HepG2 (cell line): Measurements from ENCODE around the gene C20orf204. TPM values are rescaled to one million over a fixed set of nuclear protein-coding genes. Genes with fewer than 3 reads are reported as not detected.
A peak's percentile ranks its signal among the peaks of the same experiment; 100 is the strongest.

Source experiments
- CCDC6 ChIP-seq: sonication (generic); formaldehyde crosslinking; IDR thresholded peaks from 2 replicates; pipeline ENCODE4 v1.8.1; 2022; ENCODE audit warnings: mild to moderate bottlenecking, missing genetic modification reagents, moderate library complexity
- SMC3 ChIP-seq: IDR thresholded peaks from 2 replicates; pipeline ENCODE4 v1.6.1; 2011; ENCODE audit warnings: low read length, improper control_type of control experiment
- TMF1 ChIP-seq: sonication (generic); formaldehyde crosslinking; IDR thresholded peaks from 2 replicates; pipeline ENCODE4 v1.8.1; 2022; ENCODE audit warnings: low read depth, missing genetic modification reagents
- ZFP1 ChIP-seq: IDR thresholded peaks from 2 replicates; pipeline ENCODE4 v1.6.1; 2016
- ZNF33B ChIP-seq: sonication (generic); formaldehyde crosslinking; IDR thresholded peaks from 2 replicates; pipeline ENCODE4 v1.5.1; 2020; ENCODE audit warnings: mild to moderate bottlenecking, missing genetic modification reagents
- ZNF547 ChIP-seq: sonication (generic); formaldehyde crosslinking; IDR thresholded peaks from 2 replicates; pipeline ENCODE4 v1.5.1; 2020; ENCODE audit warnings: mild to moderate bottlenecking, missing genetic modification reagents
- ZNF709 ChIP-seq: sonication (generic); formaldehyde crosslinking; IDR thresholded peaks from 2 replicates; pipeline ENCODE4 v1.5.0; 2020; ENCODE audit warnings: mild to moderate bottlenecking, missing genetic modification reagents
- polyA plus RNA-seq, 8 experiments: library from polyadenylated mRNA; depleted of rRNA in 3 of 8; stranded (reverse) in 7 of 8; unstranded in 1 of 8; fragments of >200 nt; fragmentation: Illumina TruSeq in 4 of 8; extraction: Trizol in 4 of 8; gene quantifications; 2 replicates each; pipeline versions ENCODE4 v1.2.1 to v1.2.3, GENCODE V29; 2011 to 2016; ENCODE audit warnings: low read depth in 4 of 8, missing spikeins in 1 of 8, mixed read lengths in 1 of 8; ENCODE audit not compliant: insufficient read depth in 1 of 8
- total RNA-seq, 5 experiments: library from RNA; depleted of rRNA; stranded (reverse); fragments of >200 nt; fragmentation: Illumina TruSeq; extraction: Trizol; gene quantifications; 2 replicates each; pipeline ENCODE4 v1.2.3, GENCODE V29; 2016; ENCODE audit warnings: low read depth in 1 of 5
- TF ChIP-seq, protein P1 (sequence below): sonication (generic); formaldehyde crosslinking; IDR thresholded peaks from 2 replicates; pipeline ENCODE4 v1.5.1; 2020; ENCODE audit warnings: mild to moderate bottlenecking, moderate library complexity, missing genetic modification reagents
- TF ChIP-seq, protein P2 (sequence below): sonication (generic); formaldehyde crosslinking; IDR thresholded peaks from 2 replicates; pipeline ENCODE4 v1.5.0; 2020; ENCODE audit warnings: mild to moderate bottlenecking, missing genetic modification reagents
- TF ChIP-seq, protein P3 (sequence below): IDR thresholded peaks from 2 replicates; pipeline ENCODE4 v1.6.1; 2016
- TF ChIP-seq, protein P4 (sequence below): sonication (generic); formaldehyde crosslinking; IDR thresholded peaks from 2 replicates; pipeline ENCODE4 v1.4.0; 2020; ENCODE audit warnings: missing genetic modification reagents, borderline replicate concordance
- TF ChIP-seq, protein P5 (sequence below): sonication (generic); formaldehyde crosslinking; IDR thresholded peaks from 2 replicates; pipeline ENCODE4 v1.5.0; 2020; ENCODE audit warnings: missing genetic modification reagents

Gene C20orf204
- total and polyA plus RNA-seq, 2 of the 13 experiments (the other 11 are each of a cell fraction or from before 2014, with no cell fraction given), result 22.1 to 80.0 TPM

DNA sequence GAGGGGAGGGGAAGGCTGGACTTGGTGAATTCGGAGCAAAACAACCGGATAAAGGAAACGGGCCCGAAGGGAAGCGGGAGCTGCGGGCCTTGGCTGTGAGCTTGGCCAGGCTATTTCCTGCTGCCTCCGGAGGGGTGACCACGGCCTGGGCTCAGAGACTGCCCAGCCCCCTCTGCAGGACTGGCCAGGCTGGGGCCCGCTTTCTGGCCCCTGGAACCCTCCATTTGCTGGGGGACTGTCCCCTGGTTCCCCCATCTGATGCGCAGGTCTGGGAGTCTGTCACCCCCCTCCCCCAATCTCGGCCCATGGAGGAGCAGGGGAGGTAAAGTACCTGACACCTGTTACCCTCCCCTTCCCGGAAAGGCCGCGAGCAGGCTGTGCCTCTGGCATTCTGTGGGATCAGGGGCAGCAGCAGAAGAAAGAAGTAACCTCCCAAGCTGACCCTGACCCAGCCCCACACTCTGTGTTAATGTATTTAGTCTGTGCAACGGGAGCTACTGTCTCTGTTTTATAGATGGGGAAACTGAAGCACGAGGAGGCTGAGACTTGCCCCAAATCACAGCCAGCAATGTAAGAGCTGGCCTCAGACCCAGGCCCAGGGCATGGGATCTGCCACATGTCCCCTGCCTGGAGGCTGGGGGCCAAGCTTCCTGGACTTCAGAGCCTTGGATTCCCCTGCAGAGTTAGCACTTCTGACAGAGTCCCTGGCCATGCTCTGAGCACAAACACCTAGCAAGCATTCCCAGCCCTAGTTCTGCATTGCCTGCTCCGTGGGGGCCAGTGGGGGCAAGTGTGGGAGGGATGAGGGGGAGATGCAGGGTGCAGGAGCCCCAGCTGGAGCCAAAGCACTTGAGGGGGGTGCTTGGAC lies 3.5 kb downstream of the C20orf204 start (continued):
- peak; percentile 54; the same call in 1 of the 2 replicates for TF ChIP-seq ZNF547 (CRISPR knock-in tag)
- TF ChIP-seq SMC3, result no peak
- peak; percentile 45; the same call in 1 of the 2 replicates for TF ChIP-seq ZNF33B (CRISPR knock-in tag)
- TF ChIP-seq, protein P1, sequence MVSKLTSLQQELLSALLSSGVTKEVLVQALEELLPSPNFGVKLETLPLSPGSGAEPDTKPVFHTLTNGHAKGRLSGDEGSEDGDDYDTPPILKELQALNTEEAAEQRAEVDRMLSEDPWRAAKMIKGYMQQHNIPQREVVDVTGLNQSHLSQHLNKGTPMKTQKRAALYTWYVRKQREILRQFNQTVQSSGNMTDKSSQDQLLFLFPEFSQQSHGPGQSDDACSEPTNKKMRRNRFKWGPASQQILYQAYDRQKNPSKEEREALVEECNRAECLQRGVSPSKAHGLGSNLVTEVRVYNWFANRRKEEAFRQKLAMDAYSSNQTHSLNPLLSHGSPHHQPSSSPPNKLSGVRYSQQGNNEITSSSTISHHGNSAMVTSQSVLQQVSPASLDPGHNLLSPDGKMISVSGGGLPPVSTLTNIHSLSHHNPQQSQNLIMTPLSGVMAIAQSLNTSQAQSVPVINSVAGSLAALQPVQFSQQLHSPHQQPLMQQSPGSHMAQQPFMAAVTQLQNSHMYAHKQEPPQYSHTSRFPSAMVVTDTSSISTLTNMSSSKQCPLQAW (CRISPR knock-in tag), result peak; percentile 42; the same call in 1 of the 2 replicates
- TF ChIP-seq, protein P2, sequence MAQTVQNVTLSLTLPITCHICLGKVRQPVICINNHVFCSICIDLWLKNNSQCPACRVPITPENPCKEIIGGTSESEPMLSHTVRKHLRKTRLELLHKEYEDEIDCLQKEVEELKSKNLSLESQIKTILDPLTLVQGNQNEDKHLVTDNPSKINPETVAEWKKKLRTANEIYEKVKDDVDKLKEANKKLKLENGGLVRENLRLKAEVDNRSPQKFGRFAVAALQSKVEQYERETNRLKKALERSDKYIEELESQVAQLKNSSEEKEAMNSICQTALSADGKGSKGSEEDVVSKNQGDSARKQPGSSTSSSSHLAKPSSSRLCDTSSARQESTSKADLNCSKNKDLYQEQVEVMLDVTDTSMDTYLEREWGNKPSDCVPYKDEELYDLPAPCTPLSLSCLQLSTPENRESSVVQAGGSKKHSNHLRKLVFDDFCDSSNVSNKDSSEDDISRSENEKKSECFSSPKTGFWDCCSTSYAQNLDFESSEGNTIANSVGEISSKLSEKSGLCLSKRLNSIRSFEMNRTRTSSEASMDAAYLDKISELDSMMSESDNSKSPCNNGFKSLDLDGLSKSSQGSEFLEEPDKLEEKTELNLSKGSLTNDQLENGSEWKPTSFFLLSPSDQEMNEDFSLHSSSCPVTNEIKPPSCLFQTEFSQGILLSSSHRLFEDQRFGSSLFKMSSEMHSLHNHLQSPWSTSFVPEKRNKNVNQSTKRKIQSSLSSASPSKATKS, result no peak
- TF ChIP-seq, protein P3, sequence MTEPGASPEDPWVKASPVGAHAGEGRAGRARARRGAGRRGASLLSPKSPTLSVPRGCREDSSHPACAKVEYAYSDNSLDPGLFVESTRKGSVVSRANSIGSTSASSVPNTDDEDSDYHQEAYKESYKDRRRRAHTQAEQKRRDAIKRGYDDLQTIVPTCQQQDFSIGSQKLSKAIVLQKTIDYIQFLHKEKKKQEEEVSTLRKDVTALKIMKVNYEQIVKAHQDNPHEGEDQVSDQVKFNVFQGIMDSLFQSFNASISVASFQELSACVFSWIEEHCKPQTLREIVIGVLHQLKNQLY (CRISPR knock-in tag), result no peak
- TF ChIP-seq ZNF709 (CRISPR knock-in tag), result peak; percentile 65; the same call in 1 of the 2 replicates
- TF ChIP-seq ZFP1, result no peak
- no peak for TF ChIP-seq CCDC6
- TF ChIP-seq, protein P4, sequence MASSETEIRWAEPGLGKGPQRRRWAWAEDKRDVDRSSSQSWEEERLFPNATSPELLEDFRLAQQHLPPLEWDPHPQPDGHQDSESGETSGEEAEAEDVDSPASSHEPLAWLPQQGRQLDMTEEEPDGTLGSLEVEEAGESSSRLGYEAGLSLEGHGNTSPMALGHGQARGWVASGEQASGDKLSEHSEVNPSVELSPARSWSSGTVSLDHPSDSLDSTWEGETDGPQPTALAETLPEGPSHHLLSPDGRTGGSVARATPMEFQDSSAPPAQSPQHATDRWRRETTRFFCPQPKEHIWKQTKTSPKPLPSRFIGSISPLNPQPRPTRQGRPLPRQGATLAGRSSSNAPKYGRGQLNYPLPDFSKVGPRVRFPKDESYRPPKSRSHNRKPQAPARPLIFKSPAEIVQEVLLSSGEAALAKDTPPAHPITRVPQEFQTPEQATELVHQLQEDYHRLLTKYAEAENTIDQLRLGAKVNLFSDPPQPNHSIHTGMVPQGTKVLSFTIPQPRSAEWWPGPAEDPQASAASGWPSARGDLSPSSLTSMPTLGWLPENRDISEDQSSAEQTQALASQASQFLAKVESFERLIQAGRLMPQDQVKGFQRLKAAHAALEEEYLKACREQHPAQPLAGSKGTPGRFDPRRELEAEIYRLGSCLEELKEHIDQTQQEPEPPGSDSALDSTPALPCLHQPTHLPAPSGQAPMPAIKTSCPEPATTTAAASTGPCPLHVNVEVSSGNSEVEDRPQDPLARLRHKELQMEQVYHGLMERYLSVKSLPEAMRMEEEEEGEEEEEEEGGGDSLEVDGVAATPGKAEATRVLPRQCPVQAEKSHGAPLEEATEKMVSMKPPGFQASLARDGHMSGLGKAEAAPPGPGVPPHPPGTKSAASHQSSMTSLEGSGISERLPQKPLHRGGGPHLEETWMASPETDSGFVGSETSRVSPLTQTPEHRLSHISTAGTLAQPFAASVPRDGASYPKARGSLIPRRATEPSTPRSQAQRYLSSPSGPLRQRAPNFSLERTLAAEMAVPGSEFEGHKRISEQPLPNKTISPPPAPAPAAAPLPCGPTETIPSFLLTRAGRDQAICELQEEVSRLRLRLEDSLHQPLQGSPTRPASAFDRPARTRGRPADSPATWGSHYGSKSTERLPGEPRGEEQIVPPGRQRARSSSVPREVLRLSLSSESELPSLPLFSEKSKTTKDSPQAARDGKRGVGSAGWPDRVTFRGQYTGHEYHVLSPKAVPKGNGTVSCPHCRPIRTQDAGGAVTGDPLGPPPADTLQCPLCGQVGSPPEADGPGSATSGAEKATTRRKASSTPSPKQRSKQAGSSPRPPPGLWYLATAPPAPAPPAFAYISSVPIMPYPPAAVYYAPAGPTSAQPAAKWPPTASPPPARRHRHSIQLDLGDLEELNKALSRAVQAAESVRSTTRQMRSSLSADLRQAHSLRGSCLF, result no peak
- TF ChIP-seq, protein P5, sequence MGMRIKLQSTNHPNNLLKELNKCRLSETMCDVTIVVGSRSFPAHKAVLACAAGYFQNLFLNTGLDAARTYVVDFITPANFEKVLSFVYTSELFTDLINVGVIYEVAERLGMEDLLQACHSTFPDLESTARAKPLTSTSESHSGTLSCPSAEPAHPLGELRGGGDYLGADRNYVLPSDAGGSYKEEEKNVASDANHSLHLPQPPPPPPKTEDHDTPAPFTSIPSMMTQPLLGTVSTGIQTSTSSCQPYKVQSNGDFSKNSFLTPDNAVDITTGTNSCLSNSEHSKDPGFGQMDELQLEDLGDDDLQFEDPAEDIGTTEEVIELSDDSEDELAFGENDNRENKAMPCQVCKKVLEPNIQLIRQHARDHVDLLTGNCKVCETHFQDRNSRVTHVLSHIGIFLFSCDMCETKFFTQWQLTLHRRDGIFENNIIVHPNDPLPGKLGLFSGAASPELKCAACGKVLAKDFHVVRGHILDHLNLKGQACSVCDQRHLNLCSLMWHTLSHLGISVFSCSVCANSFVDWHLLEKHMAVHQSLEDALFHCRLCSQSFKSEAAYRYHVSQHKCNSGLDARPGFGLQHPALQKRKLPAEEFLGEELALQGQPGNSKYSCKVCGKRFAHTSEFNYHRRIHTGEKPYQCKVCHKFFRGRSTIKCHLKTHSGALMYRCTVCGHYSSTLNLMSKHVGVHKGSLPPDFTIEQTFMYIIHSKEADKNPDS (CRISPR knock-in tag), result no peak; the same call in 1 of the 2 replicates
- no peak for TF ChIP-seq TMF1 (CRISPR knock-in tag)
